HepG2 (cell line): ENCODE results near the gene KCNH1. TPM values are rescaled to one million over a fixed set of nuclear protein-coding genes. Genes with fewer than 3 reads are reported as not detected.

Experiments used
- AKAP8 ChIP-seq: sonication (generic); formaldehyde crosslinking; IDR thresholded peaks from 2 replicates; pipeline ENCODE4 v1.5.1; 2020; ENCODE audit warnings: mild to moderate bottlenecking, missing genetic modification reagents
- FOXJ3 ChIP-seq: sonication (generic); formaldehyde crosslinking; IDR thresholded peaks from 2 replicates; pipeline ENCODE4 v1.4.0; 2020; ENCODE audit warnings: missing genetic modification reagents, mild to moderate bottlenecking, borderline replicate concordance
- GFI1 ChIP-seq: sonication (generic); formaldehyde crosslinking; IDR thresholded peaks from 2 replicates; pipeline ENCODE4 v1.5.0; 2020; ENCODE audit warnings: missing genetic modification reagents, mild to moderate bottlenecking, borderline replicate concordance
- GLI4 ChIP-seq: sonication (generic); formaldehyde crosslinking; IDR thresholded peaks from 2 replicates; pipeline ENCODE4 v1.5.1; 2020; ENCODE audit warnings: missing genetic modification reagents, mild to moderate bottlenecking, moderate library complexity, borderline replicate concordance
- HDAC6 ChIP-seq: fragments of 200-600 bp; sonication (generic); IDR thresholded peaks from 2 replicates; pipeline ENCODE4 v1.7.0; 2017; ENCODE audit warnings: mild to moderate bottlenecking, antibody characterized with exemption, low read length, low read depth
- MIER2 ChIP-seq: IDR thresholded peaks from 2 replicates; pipeline ENCODE4 v1.6.1; 2016; ENCODE audit warnings: missing biosample characterization, missing genetic modification reagents
- NR3C1 ChIP-seq: sonication (generic); formaldehyde crosslinking; IDR thresholded peaks from 2 replicates; pipeline ENCODE4 v1.4.0; 2020; ENCODE audit warnings: missing genetic modification reagents
- PAWR ChIP-seq: sonication (generic); formaldehyde crosslinking; IDR thresholded peaks from 2 replicates; pipeline ENCODE4 v1.4.0; 2020; ENCODE audit warnings: missing genetic modification reagents, mild to moderate bottlenecking, borderline replicate concordance
- SIN3A ChIP-seq: IDR thresholded peaks from 2 replicates; pipeline ENCODE4 v1.6.1; 2011; ENCODE audit warnings: low read depth, mild to moderate bottlenecking, control low read depth, low read length, borderline replicate concordance
- SMAD3 ChIP-seq: sonication (generic); formaldehyde crosslinking; IDR thresholded peaks from 2 replicates; pipeline ENCODE4 v1.4.0; 2020; ENCODE audit warnings: missing genetic modification reagents
- ZEB1 ChIP-seq: IDR thresholded peaks from 2 replicates; pipeline ENCODE4 v1.6.1; 2012; ENCODE audit warnings: mild to moderate bottlenecking, low read depth, inconsistent platforms; ENCODE audit not compliant: insufficient replicate concordance
- ZMYM4 ChIP-seq: sonication (generic); formaldehyde crosslinking; IDR thresholded peaks from 2 replicates; pipeline ENCODE4 v1.8.1; 2023; ENCODE audit warnings: mild to moderate bottlenecking, missing genetic modification reagents
- ZNF17 ChIP-seq: sonication (generic); formaldehyde crosslinking; IDR thresholded peaks from 2 replicates; pipeline ENCODE4 v1.5.0; 2020; ENCODE audit warnings: mild to moderate bottlenecking, missing genetic modification reagents
- ZNF20 ChIP-seq: sonication (generic); formaldehyde crosslinking; IDR thresholded peaks from 2 replicates; pipeline ENCODE4 v1.4.0; 2020; ENCODE audit warnings: mild to moderate bottlenecking, moderate library complexity, missing genetic modification reagents
- ZNF556 ChIP-seq: sonication (generic); formaldehyde crosslinking; IDR thresholded peaks from 2 replicates; pipeline ENCODE4 v1.4.0; 2020; ENCODE audit warnings: mild to moderate bottlenecking, missing genetic modification reagents, borderline replicate concordance
- ZNF569 ChIP-seq: sonication (generic); formaldehyde crosslinking; IDR thresholded peaks from 2 replicates; pipeline ENCODE4 v1.5.0; 2020; ENCODE audit warnings: mild to moderate bottlenecking, missing genetic modification reagents, moderate library complexity, borderline replicate concordance
- ZNF790 ChIP-seq: sonication (generic); formaldehyde crosslinking; IDR thresholded peaks from 2 replicates; pipeline ENCODE4 v1.8.0; 2022; ENCODE audit warnings: missing genetic modification reagents, mild to moderate bottlenecking, borderline replicate concordance
- polyA plus RNA-seq, 8 experiments: library from polyadenylated mRNA; depleted of rRNA in 3 of 8; stranded (reverse) in 7 of 8; unstranded in 1 of 8; fragments of >200 nt; fragmentation: Illumina TruSeq in 4 of 8; extraction: Trizol in 4 of 8; gene quantifications; 2 replicates each; pipeline versions ENCODE4 v1.2.1 to v1.2.3, GENCODE V29; 2011 to 2016; ENCODE audit warnings: low read depth in 4 of 8, missing spikeins in 1 of 8, mixed read lengths in 1 of 8; ENCODE audit not compliant: insufficient read depth in 1 of 8
- total RNA-seq, 5 experiments: library from RNA; depleted of rRNA; stranded (reverse); fragments of >200 nt; fragmentation: Illumina TruSeq; extraction: Trizol; gene quantifications; 2 replicates each; pipeline ENCODE4 v1.2.3, GENCODE V29; 2016; ENCODE audit warnings: low read depth in 1 of 5
- TF ChIP-seq, protein P1 (sequence below): sonication (generic); formaldehyde crosslinking; IDR thresholded peaks from 2 replicates; pipeline ENCODE4 v1.4.0; 2020; ENCODE audit warnings: low read depth, mild to moderate bottlenecking, missing genetic modification reagents
- TF ChIP-seq, protein P2 (sequence below): sonication (generic); formaldehyde crosslinking; IDR thresholded peaks from 2 replicates; pipeline ENCODE4 v1.4.0; 2020; ENCODE audit warnings: missing genetic modification reagents, borderline replicate concordance
- TF ChIP-seq, protein P3 (sequence below): sonication (generic); formaldehyde crosslinking; IDR thresholded peaks from 2 replicates; pipeline ENCODE4 v1.4.0; 2020; ENCODE audit warnings: mild to moderate bottlenecking, missing genetic modification reagents
- TF ChIP-seq, protein P4 (sequence below): sonication (generic); formaldehyde crosslinking; IDR thresholded peaks from 2 replicates; pipeline ENCODE4 v1.4.0; 2020; ENCODE audit warnings: mild to moderate bottlenecking, missing genetic modification reagents, borderline replicate concordance

The KCNH1 gene
- total and polyA plus RNA-seq, 2 of the 13 experiments (the other 11 are each of a cell fraction or from before 2014, with no cell fraction given), result not detected

DNA sequence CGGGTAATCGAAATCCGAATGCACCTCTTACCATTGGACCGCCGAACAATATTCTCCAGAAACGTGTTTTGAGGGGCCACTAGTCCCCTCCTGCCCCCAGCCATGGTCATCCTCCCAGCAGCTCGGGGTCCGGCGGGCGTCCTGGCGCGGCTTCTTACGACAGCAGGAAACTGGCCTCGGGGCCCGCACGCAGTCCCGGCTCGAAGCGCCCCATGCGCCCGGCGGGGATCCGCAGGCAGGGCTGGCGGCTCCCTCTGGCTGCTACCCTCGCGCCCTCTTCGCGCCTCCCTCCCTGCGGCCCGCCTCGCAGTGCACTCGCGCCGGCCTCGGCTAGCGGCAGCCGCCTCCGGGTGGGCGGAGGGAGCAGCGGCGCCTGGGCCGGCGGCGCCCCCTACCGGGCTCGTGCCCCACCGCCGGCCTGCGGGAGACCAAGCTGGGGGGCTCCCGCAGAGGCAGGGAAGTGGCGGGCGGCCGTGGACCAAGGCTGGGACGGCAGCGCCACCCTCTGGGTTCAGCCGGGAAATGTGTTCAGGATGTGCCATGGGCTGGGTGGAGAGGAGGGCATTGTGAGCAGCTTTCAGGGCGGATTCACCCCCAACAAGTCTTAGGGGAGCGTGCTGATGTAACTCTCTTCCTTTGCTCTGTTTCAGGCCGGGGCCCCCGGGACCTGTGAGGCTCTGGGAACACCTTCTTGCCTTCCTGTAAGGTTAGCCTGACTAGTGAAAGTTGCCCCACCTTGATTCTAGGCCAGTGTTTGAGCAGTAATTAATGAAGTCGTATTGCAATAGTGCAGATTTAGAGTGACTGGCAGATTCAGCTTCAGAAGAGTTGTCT, at the start of gene KCNH1 (continued):
- TF ChIP-seq, protein P1, sequence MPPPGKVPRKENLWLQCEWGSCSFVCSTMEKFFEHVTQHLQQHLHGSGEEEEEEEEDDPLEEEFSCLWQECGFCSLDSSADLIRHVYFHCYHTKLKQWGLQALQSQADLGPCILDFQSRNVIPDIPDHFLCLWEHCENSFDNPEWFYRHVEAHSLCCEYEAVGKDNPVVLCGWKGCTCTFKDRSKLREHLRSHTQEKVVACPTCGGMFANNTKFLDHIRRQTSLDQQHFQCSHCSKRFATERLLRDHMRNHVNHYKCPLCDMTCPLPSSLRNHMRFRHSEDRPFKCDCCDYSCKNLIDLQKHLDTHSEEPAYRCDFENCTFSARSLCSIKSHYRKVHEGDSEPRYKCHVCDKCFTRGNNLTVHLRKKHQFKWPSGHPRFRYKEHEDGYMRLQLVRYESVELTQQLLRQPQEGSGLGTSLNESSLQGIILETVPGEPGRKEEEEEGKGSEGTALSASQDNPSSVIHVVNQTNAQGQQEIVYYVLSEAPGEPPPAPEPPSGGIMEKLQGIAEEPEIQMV, result no peak
- no peak for TF ChIP-seq ZNF20 (CRISPR knock-in tag)
- no peak for TF ChIP-seq AKAP8
- TF ChIP-seq, protein P2, sequence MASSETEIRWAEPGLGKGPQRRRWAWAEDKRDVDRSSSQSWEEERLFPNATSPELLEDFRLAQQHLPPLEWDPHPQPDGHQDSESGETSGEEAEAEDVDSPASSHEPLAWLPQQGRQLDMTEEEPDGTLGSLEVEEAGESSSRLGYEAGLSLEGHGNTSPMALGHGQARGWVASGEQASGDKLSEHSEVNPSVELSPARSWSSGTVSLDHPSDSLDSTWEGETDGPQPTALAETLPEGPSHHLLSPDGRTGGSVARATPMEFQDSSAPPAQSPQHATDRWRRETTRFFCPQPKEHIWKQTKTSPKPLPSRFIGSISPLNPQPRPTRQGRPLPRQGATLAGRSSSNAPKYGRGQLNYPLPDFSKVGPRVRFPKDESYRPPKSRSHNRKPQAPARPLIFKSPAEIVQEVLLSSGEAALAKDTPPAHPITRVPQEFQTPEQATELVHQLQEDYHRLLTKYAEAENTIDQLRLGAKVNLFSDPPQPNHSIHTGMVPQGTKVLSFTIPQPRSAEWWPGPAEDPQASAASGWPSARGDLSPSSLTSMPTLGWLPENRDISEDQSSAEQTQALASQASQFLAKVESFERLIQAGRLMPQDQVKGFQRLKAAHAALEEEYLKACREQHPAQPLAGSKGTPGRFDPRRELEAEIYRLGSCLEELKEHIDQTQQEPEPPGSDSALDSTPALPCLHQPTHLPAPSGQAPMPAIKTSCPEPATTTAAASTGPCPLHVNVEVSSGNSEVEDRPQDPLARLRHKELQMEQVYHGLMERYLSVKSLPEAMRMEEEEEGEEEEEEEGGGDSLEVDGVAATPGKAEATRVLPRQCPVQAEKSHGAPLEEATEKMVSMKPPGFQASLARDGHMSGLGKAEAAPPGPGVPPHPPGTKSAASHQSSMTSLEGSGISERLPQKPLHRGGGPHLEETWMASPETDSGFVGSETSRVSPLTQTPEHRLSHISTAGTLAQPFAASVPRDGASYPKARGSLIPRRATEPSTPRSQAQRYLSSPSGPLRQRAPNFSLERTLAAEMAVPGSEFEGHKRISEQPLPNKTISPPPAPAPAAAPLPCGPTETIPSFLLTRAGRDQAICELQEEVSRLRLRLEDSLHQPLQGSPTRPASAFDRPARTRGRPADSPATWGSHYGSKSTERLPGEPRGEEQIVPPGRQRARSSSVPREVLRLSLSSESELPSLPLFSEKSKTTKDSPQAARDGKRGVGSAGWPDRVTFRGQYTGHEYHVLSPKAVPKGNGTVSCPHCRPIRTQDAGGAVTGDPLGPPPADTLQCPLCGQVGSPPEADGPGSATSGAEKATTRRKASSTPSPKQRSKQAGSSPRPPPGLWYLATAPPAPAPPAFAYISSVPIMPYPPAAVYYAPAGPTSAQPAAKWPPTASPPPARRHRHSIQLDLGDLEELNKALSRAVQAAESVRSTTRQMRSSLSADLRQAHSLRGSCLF, result no peak
- no peak for TF ChIP-seq HDAC6
- peak; percentile 70; the same call in 1 of the 2 replicates for TF ChIP-seq ZNF556
- no peak for TF ChIP-seq ZEB1
- no peak for TF ChIP-seq GLI4 (CRISPR knock-in tag)
- TF ChIP-seq ZMYM4 (CRISPR knock-in tag), result peak; percentile 89
- no peak for TF ChIP-seq MIER2 (CRISPR knock-in tag)
- TF ChIP-seq ZNF790 (CRISPR knock-in tag), result no peak
- no peak for TF ChIP-seq GFI1 (CRISPR knock-in tag)
- TF ChIP-seq, protein P3, sequence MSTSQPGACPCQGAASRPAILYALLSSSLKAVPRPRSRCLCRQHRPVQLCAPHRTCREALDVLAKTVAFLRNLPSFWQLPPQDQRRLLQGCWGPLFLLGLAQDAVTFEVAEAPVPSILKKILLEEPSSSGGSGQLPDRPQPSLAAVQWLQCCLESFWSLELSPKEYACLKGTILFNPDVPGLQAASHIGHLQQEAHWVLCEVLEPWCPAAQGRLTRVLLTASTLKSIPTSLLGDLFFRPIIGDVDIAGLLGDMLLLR (CRISPR knock-in tag), result peak; percentile 64; the same call in 1 of the 2 replicates
- no peak for TF ChIP-seq PAWR (CRISPR knock-in tag)
- TF ChIP-seq SMAD3 (CRISPR knock-in tag), result no peak
- no peak for TF ChIP-seq ZNF17 (CRISPR knock-in tag)
- no peak for TF ChIP-seq FOXJ3 (CRISPR knock-in tag)
- TF ChIP-seq SIN3A, result no peak
- no peak for TF ChIP-seq ZNF569
- TF ChIP-seq, protein P4, sequence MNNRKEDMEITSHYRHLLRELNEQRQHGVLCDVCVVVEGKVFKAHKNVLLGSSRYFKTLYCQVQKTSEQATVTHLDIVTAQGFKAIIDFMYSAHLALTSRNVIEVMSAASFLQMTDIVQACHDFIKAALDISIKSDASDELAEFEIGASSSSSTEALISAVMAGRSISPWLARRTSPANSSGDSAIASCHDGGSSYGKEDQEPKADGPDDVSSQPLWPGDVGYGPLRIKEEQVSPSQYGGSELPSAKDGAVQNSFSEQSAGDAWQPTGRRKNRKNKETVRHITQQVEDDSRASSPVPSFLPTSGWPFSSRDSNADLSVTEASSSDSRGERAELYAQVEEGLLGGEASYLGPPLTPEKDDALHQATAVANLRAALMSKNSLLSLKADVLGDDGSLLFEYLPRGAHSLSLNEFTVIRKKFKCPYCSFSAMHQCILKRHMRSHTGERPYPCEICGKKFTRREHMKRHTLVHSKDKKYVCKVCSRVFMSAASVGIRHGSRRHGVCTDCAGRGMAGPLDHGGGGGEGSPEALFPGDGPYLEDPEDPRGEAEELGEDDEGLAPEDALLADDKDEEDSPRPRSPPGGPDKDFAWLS, result no peak
- TF ChIP-seq NR3C1 (CRISPR knock-in tag), result no peak
